HG03039 (cell line): ENCODE measurements around the gene RGPD5.
"Not testable (repeated sequence)": the region's sequence is repeated elsewhere in the genome, so short reads cannot be mapped to it uniquely, and the experiment has no call there.

Experiments
- ATAC-seq: cut with Tn5 transposase; IDR thresholded peaks from one replicate; pipeline ENCODE4 v1.9.1; 2021; ENCODE audit warnings: mild to moderate bottlenecking, moderate library complexity; ENCODE audit not compliant: unreplicated experiment

Gene RGPD5

DNA sequence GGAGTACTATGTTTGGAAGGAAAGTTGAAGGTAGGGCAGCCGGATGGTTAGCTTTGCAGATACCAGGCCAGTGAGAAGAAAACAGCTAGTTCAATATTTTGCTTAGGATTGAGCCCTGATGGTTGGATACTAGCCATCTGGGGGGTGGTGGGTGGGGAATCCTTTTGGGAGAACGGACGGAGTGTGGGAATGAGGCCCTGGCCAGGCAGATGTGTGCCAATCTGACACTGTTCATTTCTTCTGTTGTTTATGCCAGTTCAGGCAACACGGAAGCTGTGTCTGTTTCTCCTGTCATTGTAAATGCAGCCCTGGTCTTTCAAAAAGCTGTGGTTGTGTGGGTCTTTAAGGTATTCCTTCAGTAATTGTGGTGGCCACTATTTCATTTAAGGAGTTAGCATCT is 96.9 kb downstream of the RGPD5 start:
- ATAC-seq, result not testable (repeated sequence)

DNA sequence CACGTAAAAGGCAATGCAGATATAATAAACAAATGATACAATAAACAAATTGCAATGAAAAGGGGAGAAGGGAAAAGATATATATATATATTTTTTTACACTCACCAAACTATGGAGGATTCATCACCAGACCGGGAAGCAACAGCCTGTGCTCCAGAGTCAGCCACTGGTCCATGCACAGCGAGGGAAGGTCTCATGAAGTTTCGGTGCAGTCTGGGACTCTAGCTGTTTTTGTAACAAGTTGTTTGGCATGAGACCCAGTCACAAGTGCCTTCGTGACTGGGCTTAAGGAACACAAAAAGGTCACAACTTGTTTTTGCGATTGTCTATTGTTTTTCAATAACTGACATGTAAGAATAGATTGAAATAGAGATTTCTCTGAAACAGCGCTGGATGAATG is 99.6 kb downstream of the RGPD5 start:
- not testable (repeated sequence) for ATAC-seq

DNA sequence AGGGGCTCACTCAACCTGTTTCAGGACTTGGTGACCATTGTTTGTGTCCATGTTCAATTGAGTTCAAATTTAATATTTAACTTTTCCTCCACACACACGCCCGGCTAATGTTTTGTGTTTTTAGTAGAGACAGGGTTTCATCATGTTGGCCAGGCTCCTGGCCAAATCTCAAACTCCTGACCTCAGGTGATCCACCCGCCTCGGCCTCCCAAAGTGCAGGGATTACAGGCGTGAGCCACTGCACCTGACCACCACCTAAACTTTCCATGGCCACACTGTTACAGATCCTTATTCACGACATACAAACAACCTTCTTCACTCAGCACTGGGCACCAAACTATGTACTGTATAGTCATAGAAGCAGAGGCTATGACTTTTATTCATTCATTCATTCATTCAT is 100.0 kb downstream of the RGPD5 start:
- ATAC-seq, result not testable (repeated sequence)

DNA sequence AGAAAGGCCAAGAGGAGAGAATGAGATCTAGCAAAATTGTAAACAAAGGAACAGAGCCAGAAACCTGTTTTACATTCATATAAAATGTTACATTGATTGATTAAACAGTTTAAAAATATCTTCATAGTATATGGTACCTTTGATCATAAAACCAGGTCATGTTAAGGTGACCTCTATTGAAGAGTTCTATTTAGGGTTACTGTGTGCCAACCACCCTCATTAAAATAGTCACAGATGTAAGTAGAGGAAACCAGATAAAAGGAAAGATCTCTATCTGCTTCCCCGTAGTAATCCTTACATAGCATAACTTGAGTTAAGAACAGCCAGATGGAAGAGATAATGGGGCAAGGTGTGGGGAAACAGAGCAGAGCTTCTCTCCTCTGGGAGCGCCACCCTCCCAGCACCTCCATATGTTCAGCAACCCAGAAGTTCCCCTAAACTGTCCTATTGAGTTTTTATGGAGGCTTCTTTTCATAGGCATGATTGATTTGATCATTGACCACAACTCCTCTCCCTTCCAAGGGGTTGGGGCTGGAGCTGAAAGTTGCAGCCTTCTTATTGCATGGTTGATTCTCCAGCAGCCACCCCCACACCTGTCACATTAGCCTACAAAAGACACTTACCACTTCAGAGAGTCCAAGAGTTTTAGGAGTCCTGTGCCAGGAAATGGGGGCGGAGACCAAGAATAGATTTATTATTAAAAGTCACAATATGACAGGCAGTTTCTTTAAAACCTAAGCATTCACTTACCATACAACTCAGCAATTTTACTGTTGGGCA is 101.2 kb downstream of the RGPD5 start:
- ATAC-seq, result not testable (repeated sequence)

DNA sequence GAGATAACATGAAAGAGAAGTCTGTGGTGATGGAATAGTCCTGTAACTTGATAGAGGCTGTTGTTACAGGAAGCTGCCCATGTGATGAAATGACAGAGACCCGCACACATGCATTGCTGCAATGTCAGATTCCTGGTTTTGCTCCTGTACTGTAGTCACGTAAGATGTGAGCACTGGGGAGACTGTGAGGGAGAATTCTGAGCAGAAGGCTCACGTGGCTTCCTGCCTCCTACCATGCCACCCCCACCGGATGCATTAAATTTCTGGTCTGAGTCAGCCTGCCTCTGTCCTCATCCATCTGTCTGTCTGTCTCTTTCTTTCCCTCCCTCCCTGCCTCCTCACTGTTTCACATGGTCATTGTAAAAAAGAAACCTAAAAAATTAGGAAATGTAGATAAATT is 102.1 kb downstream of the RGPD5 start:
- ATAC-seq, result peak; percentile 93

DNA sequence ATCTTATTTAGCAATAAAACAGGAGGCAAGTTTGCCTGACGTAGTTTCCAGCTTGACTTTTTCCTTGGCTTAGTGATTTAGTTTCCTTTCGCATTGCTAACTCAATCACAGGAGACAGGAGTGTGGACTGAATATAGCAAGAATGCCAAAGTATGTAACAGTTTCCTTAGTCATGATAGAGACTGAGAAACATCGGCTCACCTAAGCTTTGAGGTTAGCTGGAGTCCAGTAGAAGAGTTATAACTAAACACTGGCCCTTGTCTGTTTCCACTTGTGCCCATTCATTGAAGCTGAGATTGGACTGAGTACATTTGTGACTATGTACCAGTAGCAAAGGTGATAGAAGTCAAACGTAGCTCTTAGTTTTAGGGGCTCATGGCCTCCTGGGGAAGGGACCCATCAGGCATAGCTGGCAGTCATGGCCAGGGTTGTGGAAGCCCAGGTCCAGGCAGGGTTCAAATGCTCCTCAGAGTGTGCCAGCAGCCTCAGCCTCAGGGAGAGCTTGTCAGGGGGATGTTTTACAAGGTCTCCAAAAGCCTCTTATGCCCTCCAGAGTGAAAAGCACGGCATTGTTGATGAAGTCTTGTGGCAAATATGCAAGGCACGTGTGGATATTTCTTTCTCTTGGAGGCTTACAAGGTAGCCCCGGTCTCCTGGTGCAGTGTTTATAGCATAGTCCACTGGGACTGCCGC is 103.8 kb downstream of the RGPD5 start:
- not testable (repeated sequence) for ATAC-seq

DNA sequence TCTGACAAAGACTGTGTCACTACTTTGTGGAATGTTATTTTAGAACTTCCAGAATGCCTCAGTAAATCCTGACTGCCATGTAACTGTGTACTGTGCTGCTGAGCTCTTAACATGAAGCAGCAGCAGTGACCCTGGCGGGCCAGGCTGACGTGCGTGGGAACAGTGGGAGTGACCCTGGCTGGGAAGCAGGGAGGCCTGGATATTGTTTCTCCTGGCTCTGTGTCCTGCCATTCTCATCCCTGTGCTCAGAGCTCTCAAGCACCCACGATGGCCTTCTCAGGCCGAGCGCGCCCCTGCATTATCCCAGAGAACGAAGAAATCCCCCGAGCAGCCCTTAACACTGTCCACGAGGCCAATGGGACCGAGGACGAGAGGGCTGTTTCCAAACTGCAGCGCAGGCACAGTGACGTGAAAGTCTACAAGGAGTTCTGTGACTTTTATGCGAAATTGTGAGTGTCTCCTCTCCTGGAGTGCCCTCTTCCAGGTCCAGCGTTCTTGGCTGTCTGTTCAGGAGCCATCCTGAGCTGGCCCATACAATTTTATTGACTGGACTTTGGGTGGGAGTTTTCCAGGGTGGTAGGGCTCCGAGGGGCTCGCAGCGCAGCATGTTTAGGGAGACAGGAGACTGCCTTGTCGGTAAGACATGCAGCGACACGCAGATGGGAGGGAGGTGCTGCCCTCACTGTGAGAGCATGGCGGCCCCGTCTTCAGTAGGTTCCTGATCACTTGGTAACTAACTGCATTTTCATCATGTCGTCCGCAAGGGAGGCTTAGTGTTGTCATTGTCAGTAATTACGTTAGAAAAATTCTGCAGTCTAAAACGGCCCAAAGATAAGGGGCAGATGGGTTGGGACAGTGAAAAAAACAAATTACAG is 104.6 kb downstream of the RGPD5 start, which contains the start of gene LIMS3:
Gene LIMS3, plus strand, starts transcription at position 227 of the 875 bp plus-strand sequence. Its CDS starts 41 bp downstream, at position 268.
- ATAC-seq, result not testable (repeated sequence)

DNA sequence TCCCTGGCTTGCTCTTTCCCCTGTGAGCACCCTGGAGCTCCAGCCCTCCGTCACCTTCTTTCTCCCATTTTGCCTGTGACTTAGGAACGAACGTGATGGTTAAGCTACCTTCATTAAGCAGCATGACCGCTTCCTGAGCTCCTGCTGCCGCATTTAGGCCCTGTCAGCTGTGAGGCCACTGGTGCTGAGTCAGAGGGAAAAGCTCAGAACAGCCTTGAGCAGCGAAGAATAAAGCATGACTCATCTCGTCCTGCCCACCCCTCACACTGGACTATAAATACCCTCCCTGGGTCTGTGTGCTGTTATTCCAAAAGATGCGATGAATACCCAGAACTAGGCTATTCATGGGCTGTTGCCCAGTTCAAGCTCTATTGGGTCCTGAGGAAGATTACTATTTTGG is 111.7 kb downstream of the RGPD5 start:
- ATAC-seq, result peak; percentile 78
